ENCODE results near the gene KRTAP4-11. TPM values are rescaled to one million over a fixed set of nuclear protein-coding genes. Genes with fewer than 3 reads are reported as not detected.

KRTAP4-11 gene
- total RNA-seq, 4 donors from 2014 or later: not detected

DNA sequence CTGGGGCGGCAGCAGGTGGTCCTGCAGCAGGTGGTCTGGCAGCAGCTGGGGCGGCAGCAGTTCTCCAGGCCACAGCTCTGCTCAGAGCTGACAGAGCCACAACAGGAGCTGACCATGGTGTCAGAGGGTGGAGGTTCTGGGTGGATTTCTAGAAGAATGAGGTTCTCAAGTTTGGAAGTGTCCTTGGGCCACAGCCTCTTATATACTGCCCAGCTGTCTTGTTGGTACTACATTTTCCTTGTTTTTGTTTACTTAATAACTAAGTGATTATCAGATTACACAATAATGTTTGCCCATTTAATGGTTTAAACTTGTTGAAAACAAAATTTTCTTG lies 31.4 kb upstream of the KRTAP4-11 start, which contains the start of gene KRTAP4-5:
Gene KRTAP4-5 (minus strand): TSS at position 174 of the 334 bp plus-strand sequence. CDS start 58 bp downstream, at position 116.
- TF ChIP-seq, protein P1, sequence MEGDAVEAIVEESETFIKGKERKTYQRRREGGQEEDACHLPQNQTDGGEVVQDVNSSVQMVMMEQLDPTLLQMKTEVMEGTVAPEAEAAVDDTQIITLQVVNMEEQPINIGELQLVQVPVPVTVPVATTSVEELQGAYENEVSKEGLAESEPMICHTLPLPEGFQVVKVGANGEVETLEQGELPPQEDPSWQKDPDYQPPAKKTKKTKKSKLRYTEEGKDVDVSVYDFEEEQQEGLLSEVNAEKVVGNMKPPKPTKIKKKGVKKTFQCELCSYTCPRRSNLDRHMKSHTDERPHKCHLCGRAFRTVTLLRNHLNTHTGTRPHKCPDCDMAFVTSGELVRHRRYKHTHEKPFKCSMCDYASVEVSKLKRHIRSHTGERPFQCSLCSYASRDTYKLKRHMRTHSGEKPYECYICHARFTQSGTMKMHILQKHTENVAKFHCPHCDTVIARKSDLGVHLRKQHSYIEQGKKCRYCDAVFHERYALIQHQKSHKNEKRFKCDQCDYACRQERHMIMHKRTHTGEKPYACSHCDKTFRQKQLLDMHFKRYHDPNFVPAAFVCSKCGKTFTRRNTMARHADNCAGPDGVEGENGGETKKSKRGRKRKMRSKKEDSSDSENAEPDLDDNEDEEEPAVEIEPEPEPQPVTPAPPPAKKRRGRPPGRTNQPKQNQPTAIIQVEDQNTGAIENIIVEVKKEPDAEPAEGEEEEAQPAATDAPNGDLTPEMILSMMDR (IDR thresholded peaks at IDR 0.05; ENCODE audit: low read depth): no peak

DNA sequence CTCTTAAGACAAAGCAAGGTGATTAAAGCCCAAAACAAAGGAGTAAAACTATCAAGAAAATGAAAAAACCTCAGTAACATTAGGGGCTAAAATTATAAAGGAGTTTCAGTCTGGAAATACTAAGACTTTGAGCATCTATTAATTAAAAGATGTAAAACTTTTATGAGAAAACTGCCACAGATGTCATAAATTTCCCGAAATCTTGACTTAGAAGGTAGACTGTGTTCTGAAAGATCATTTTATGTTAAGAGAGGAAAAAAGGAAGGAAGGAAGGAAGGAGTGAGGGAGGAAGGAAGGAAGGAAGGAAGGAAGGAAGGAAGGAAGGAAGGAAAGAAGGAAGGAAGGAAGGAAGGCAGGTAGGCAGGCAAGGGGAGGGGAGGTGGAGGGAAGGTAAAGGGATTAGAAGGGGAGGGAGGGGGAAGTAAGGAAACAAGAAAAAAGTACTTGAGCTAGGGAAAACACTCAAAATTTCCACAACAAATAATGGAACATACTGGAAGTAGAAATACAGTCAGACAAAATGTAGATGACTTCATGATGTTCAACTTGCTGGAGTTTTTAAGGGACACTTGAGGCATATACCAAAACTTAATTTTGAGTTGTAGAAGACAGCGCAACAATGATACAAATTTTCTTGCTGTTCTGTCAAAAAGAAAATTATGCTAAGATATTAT lies 29.5 kb upstream of the KRTAP4-11 start:
- TF ChIP-seq, protein P1 (IDR thresholded peaks at IDR 0.05; ENCODE audit: low read depth): no peak

DNA sequence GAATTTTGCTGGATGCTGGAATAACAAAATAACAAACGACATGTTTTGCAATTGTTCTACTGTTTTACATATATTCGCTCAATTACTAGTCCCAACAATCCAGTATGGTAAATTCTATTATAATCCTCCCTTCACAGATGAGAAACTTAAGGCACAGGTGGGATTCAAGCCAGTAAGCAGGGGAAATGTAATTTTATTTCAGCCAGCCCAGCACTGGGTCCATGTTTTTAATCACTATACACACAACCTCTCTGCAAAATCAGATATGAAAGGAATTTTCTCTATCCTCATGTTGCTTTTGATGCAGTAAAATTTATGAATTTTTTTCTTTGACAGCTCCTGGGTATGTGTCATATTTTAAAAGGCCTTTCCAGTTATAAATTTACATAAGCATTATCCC lies 27.1 kb upstream of the KRTAP4-11 start:
- TF ChIP-seq, protein P1 (IDR thresholded peaks at IDR 0.05; ENCODE audit: low read depth): no peak

DNA sequence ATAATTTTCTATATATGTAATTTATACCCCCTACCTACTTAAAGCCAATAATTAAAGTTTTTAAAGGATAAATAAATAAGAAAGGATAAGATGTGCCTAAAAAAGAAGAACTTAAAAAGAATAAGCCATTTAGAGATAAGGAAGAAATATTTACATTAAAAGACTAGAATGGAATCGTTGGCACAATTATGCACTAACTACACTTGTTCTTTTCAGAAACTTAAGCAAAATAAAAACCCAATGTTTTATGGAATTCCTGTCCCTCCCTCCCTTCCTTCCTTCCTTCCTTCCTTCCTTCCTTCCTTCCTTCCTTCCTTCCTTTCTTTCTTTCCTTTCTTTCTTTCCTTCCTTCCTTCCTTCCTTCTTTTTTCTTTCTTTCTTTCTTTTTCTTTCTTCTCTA lies 26.7 kb upstream of the KRTAP4-11 start:
- TF ChIP-seq, protein P1 (IDR thresholded peaks at IDR 0.05; ENCODE audit: low read depth): no peak

DNA sequence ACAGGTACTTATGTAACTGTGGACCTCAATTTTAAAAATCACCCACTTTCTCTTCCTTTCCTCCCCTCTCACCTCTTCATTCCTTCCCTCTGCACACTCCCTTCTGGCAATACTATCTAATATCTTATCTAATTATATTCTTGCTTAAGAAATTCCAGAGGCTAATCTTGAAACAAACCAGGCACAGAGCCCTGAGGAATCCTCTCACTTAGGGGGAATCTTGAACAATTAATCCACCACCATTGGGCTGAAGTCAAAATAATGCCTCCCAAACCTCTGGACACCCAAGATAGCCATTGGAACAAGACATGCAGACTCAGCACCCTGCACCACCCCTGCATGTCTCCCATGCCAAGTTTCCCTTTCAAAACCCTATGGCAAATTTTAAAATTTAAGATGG lies 23.2 kb upstream of the KRTAP4-11 start:
- TF ChIP-seq, protein P1 (IDR thresholded peaks at IDR 0.05; ENCODE audit: low read depth): no peak

DNA sequence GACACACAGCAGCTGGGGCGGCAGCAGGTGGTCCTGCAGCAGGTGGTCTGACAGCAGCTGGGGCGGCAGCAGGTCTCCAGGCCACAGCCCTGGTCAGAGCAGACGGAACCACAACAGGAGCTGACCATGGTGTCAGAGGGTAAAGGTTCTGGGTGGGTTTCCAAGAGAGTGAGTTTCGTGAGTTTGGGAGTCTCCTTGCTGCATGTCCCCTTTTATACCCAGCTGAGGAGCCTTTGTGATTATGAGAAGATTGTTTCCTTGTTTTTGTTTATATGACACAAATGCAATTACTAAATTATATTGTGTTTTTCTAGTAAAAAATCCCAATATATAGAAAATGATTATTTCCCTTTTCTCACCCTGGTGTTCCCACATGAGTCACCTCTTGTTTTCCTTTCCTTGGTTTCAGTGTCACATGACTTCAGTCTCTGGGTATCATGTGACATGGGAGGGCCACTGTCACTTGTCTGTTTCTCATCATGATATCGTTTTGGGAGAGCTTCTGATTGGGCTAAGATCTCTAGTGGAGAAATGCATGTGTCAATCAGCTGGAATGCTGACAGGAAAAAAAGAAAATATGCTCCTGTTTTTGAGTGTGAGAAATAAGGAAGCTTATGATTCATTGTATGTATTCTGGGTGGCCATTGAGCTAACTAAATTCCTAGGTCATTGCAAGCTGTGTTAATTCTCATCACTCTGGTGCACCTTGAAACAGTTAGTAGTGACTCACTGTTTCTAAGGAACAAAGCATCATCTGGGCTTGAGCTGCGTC lies 22.4 kb upstream of the KRTAP4-11 start, which contains the start of gene KRTAP4-6:
Gene KRTAP4-6 (minus strand): TSS at position 185 of the 772 bp plus-strand sequence. CDS start 57 bp downstream, at position 128.
- TF ChIP-seq, protein P1 (IDR thresholded peaks at IDR 0.05; ENCODE audit: low read depth): no peak
